Stimulated activated memory B cell treated with anti-CD40 and anti-IgM and Interleukin-4, amounts not matched to agents 10 μg/mL and 1 μg/mL and 100 μg/mL, for 72 hours (primary cell): Measurements from ENCODE around the gene MAPK14.
"Not testable (repeated sequence)": the region's sequence is repeated elsewhere in the genome, so short reads cannot be mapped to it uniquely, and the experiment has no call there.

Experiments
- ATAC-seq: fragments of 150-1000 bp; cut with Tn5 transposase; 2 replicates; pipeline ENCODE4 v1.10.0; 2021
- H3K27ac Mint-ChIP-seq: one replicate; pipeline ENCODE4 v1.8.0; 2022; ENCODE audit warnings: mild to moderate bottlenecking, mixed read lengths
- H3K27me3 Mint-ChIP-seq: one replicate; pipeline ENCODE4 v1.8.0; 2022; ENCODE audit warnings: mixed read lengths
- H3K36me3 Mint-ChIP-seq: one replicate; pipeline ENCODE4 v1.8.0; 2022; ENCODE audit warnings: mixed read lengths
- H3K4me1 Mint-ChIP-seq: one replicate; pipeline ENCODE4 v1.8.0; 2022; ENCODE audit warnings: mixed read lengths
- H3K4me3 Mint-ChIP-seq: one replicate; pipeline ENCODE4 v1.8.0; 2022; ENCODE audit warnings: mild to moderate bottlenecking, moderate library complexity, mixed read lengths
- H3K9me3 Mint-ChIP-seq: one replicate; pipeline ENCODE4 v1.8.0; 2022; ENCODE audit warnings: mixed read lengths

MAPK14 gene

GRCh38 chr6:36027501-36028087 lies at the start of gene MAPK14:
Gene MAPK14, plus strand, starts transcription at chr6:36027808. Its CDS starts 350 bp downstream, at chr6:36028158.
- ATAC-seq, result peak; percentile 97
- no peaks in the 10 kb centered on the region for H3K36me3 Mint-ChIP-seq
- H3K9me3 Mint-ChIP-seq, result no peaks in the 10 kb centered on the region
- peaks cover 25% of the 10 kb centered on the region for H3K27me3 Mint-ChIP-seq
- peak within 1 kb of the TSS; percentile 91 for H3K4me3 Mint-ChIP-seq
- H3K27ac Mint-ChIP-seq, result peak within 1 kb of the TSS; percentile 70
- H3K4me1 Mint-ChIP-seq, result peaks cover 29% of the 10 kb centered on the region

- not testable (repeated sequence) for H3K27ac Mint-ChIP-seq, H3K27me3 Mint-ChIP-seq, H3K9me3 Mint-ChIP-seq, H3K4me3 Mint-ChIP-seq, ATAC-seq, H3K4me1 Mint-ChIP-seq, H3K36me3 Mint-ChIP-seq
Measured at GRCh38 chr6:35980126-35980525, 47.5 kb upstream of the MAPK14 start.

- Mint-ChIP-seq H3K9me3 (no peaks in the 10 kb centered on the region), H3K4me3 (no peak overlapping the region), H3K36me3 (no peaks in the 10 kb centered on the region), H3K27me3 (no peaks in the 10 kb centered on the region), H3K4me1 (no peaks in the 10 kb centered on the region), H3K27ac (no peak overlapping the region)
- ATAC-seq, result no peak
Measured at GRCh38 chr6:35980991-35981645, 46.5 kb upstream of the MAPK14 start.

GRCh38 chr6:35984701-35985100 lies 42.9 kb upstream of the MAPK14 start:
- ATAC-seq, result no peak
- H3K4me1 Mint-ChIP-seq, result no peaks in the 10 kb centered on the region
- H3K27me3 Mint-ChIP-seq, result no peaks in the 10 kb centered on the region
- H3K36me3 Mint-ChIP-seq, result no peaks in the 10 kb centered on the region
- no peaks in the 10 kb centered on the region for H3K9me3 Mint-ChIP-seq
- H3K27ac Mint-ChIP-seq, result no peak overlapping the region
- H3K4me3 Mint-ChIP-seq, result no peak overlapping the region

- H3K36me3 Mint-ChIP-seq, H3K4me1 Mint-ChIP-seq, H3K4me3 Mint-ChIP-seq, H3K27me3 Mint-ChIP-seq, ATAC-seq, H3K9me3 Mint-ChIP-seq, H3K27ac Mint-ChIP-seq: not testable (repeated sequence)
Measured at GRCh38 chr6:35988047-35988446, 39.6 kb upstream of the MAPK14 start.

GRCh38 chr6:35993150-35993549 lies 34.5 kb upstream of the MAPK14 start:
- Mint-ChIP-seq H3K9me3 (no peaks in the 10 kb centered on the region), H3K4me3 (no peak overlapping the region), H3K27ac (no peak overlapping the region), H3K36me3 (no peaks in the 10 kb centered on the region), H3K4me1 (no peaks in the 10 kb centered on the region), H3K27me3 (peaks cover 7% of the 10 kb centered on the region)
- no peak for ATAC-seq

- Mint-ChIP-seq H3K36me3 (no peaks in the 10 kb centered on the region), H3K27me3 (peaks cover 10% of the 10 kb centered on the region), H3K4me3 (no peak overlapping the region), H3K4me1 (no peaks in the 10 kb centered on the region), H3K27ac (no peak overlapping the region), H3K9me3 (no peaks in the 10 kb centered on the region)
- no peak for ATAC-seq
Measured at GRCh38 chr6:36000451-36000850, 27.2 kb upstream of the MAPK14 start.

GRCh38 chr6:36015666-36016065 lies 11.9 kb upstream of the MAPK14 start:
- Mint-ChIP-seq H3K36me3 (no peaks in the 10 kb centered on the region), H3K27me3 (peaks cover 20% of the 10 kb centered on the region), H3K9me3 (no peaks in the 10 kb centered on the region), H3K4me1 (no peaks in the 10 kb centered on the region), H3K27ac (no peak overlapping the region), H3K4me3 (no peak overlapping the region)
- no peak for ATAC-seq

GRCh38 chr6:36018339-36018738 lies 9.3 kb upstream of the MAPK14 start:
- H3K27ac Mint-ChIP-seq, result no peak overlapping the region

GRCh38 chr6:36019167-36019566 lies 8.4 kb upstream of the MAPK14 start:
- no peak overlapping the region for H3K4me3 Mint-ChIP-seq

More at GRCh38 chr6:36018339-36018738, 9.3 kb upstream of the MAPK14 start:
- Mint-ChIP-seq H3K4me3 (no peak overlapping the region), H3K27me3 (peaks cover 32% of the 10 kb centered on the region), H3K4me1 (no peaks in the 10 kb centered on the region), H3K36me3 (no peaks in the 10 kb centered on the region), H3K9me3 (no peaks in the 10 kb centered on the region)
- no peak for ATAC-seq

GRCh38 chr6:36020154-36020553 lies 7.5 kb upstream of the MAPK14 start:
- Mint-ChIP-seq H3K36me3 (no peaks in the 10 kb centered on the region), H3K9me3 (no peaks in the 10 kb centered on the region), H3K4me3 (no peak overlapping the region), H3K27me3 (peaks cover 36% of the 10 kb centered on the region), H3K4me1 (no peaks in the 10 kb centered on the region), H3K27ac (no peak overlapping the region)
- no peak for ATAC-seq

More at GRCh38 chr6:36019167-36019566, 8.4 kb upstream of the MAPK14 start:
- Mint-ChIP-seq H3K9me3 (no peaks in the 10 kb centered on the region), H3K27me3 (peaks cover 36% of the 10 kb centered on the region), H3K36me3 (no peaks in the 10 kb centered on the region), H3K4me1 (no peaks in the 10 kb centered on the region), H3K27ac (no peak overlapping the region)
- no peak for ATAC-seq

- H3K36me3 Mint-ChIP-seq, result no peaks in the 10 kb centered on the region
Measured at GRCh38 chr6:36023996-36024795, 3.4 kb upstream of the MAPK14 start, which contains the start of gene SLC26A8. Gene SLC26A8, minus strand, starts transcription at chr6:36024641. Its CDS starts 4,934 bp downstream, at chr6:36019707.

GRCh38 chr6:36025260-36025931 lies 2.2 kb upstream of the MAPK14 start:
- Mint-ChIP-seq H3K36me3 (no peaks in the 10 kb centered on the region), H3K4me1 (peaks cover 16% of the 10 kb centered on the region), H3K4me3 (no peak overlapping the region), H3K9me3 (no peaks in the 10 kb centered on the region), H3K27me3 (peaks cover 36% of the 10 kb centered on the region), H3K27ac (no peak overlapping the region)
- no peak for ATAC-seq

More at GRCh38 chr6:36023996-36024795, 3.4 kb upstream of the MAPK14 start, which contains the start of gene SLC26A8:
- H3K27me3 Mint-ChIP-seq, result peaks cover 36% of the 10 kb centered on the region
- no peak within 1 kb of the TSS for H3K27ac Mint-ChIP-seq
- peaks cover 6% of the 10 kb centered on the region for H3K4me1 Mint-ChIP-seq
- no peaks in the 10 kb centered on the region for H3K9me3 Mint-ChIP-seq
- no peak for ATAC-seq
- H3K4me3 Mint-ChIP-seq, result no peak within 1 kb of the TSS

- H3K36me3 Mint-ChIP-seq, result no peaks in the 10 kb centered on the region
- H3K4me1 Mint-ChIP-seq, result peaks cover 16% of the 10 kb centered on the region
- no peak for ATAC-seq
- H3K4me3 Mint-ChIP-seq, result no peak overlapping the region
- no peak overlapping the region for H3K27ac Mint-ChIP-seq
- no peaks in the 10 kb centered on the region for H3K9me3 Mint-ChIP-seq
- H3K27me3 Mint-ChIP-seq, result peaks cover 36% of the 10 kb centered on the region
Measured at GRCh38 chr6:36025932-36026327, 1.7 kb upstream of the MAPK14 start.
